NCI-H526 (cell line): Measurements from ENCODE around the gene JAKMIP2.
"Not testable (repeated sequence)": the region's sequence is repeated elsewhere in the genome, so short reads cannot be mapped to it uniquely, and the experiment has no call there.

ENCODE experiments used
- DNase-seq, 2 experiments: peaks; one replicate each; lab custom pipeline; 2025; lab: John Stamatoyannopoulos, UW

JAKMIP2 gene

GRCh38 chr5:147557876-147558745, 224.4 kb downstream of the JAKMIP2 start:
- peak; percentile 53 to 60 for DNase-seq

DNA sequence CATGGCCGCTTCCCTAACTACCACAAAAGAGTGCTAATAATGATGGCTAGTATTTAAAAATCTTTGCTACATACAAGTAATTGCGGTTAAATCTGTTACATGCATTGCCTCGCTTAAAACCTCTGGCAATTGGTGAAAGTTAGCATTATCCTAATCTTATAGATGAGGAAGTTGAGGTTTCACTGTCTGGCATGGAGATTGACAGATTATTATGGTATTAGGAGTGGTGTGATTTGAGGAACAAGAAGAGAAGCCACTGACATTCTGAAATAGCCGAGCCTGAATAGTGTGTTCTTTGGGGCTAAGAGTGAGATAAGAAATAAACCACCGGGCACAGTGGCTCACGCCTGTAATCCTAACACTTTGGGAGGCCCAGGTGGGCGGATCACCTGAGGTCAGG, 227.4 kb downstream of the JAKMIP2 start:
- DNase-seq, result no peak

GRCh38 chr5:147554261-147554817, 228.2 kb downstream of the JAKMIP2 start:
- peak; percentile 30 to 57 for DNase-seq

DNA sequence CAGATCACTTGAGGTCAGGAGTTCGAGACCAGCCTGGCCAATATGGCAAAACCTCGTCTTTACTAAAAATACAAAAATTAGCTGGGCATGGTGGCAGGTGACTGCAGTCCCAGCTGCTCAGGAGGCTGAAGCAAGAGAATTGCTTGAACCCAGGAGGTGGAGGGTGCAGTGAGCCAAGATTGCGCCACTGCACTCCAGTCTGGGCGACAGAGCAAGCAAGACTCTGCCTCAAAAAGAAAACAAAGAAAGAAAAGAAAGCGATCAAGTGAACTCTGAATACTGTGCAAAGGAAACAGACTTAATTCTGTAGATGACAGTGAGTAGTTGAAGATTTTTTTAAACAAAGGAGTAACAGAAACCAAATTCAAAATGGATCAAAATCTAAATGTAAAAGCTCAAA, 228.7 kb downstream of the JAKMIP2 start:
- not testable (repeated sequence) for DNase-seq

DNA sequence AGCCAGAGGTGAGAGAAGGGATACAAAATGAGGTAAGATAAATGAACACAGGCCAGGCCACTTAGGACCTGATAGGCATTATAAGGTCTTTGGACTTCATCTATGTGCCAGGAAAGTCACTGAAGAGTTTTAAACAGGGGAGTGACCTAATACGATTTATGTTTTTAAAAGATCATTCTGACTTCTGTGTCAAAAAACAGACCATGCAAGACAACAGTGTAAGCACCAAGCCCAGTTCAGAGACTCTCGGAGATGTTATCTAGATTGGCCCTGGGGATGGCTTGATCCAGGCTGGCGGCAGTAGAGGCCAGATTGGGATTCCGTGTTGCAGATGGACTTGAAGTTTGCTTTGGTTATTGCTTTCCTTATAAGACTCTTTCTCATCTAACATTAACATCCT, 229.6 kb downstream of the JAKMIP2 start:
- no peak for DNase-seq

DNA sequence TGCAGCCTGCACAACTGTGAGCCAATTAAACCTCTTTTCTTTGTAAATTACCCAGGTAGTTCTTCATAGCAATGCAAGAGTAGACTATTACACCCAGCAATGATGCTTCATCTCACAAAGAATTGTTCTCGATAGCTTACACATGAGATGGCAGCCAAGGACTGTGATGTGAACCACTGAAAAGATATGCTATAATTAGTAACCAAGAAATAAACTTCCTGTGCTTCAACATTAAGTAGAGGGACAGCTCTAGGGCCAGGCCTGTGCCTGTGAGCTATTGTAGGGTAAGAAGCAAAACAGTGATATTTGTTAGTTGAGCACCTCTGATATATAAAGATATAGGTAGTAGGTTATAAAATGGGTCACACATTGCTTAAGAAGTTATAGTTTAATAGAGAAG, 230.9 kb downstream of the JAKMIP2 start:
- DNase-seq, result no peak

- no peak for DNase-seq
Observed at GRCh38 chr5:147547730-147548129, 234.8 kb downstream of the JAKMIP2 start.

DNA sequence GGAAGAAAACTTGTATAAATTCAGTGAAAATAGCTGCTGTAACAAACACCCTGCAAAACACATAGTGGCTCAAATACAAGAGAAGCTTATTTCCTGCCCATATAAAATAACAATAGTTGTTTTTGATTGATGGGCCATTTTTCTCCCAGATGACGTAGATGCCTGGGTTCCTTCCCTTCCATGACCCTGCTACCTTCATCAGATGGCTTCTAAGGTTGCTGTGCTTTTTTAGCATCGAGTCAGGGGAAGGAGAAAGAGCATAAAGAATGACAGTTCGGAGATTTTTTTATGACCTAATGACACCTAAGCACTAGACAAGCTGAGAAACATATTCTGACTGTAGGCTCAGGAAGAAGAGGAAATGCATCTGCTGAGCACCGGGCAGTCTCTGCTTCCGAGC, 238.0 kb downstream of the JAKMIP2 start:
- DNase-seq, result no peak

DNA sequence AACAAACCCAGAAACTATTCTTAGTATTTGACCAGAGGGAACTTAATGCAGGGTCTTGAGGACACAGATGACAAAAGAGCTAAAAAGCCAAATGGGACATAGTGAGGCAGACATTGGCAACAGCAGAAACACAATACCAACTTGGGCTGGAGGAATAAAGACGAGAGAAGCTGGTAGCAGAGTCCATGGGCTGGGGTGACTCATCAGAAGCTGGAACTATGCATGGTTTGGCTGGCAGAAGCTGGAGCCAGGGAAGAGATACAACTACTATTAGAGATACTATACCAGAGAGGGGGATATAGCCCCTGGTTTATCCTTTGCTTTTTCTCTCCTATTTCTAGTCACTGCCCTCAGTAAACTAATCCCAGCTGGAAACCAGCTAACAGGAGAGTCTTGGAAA, 243.5 kb downstream of the JAKMIP2 start:
- DNase-seq, result no peak

DNA sequence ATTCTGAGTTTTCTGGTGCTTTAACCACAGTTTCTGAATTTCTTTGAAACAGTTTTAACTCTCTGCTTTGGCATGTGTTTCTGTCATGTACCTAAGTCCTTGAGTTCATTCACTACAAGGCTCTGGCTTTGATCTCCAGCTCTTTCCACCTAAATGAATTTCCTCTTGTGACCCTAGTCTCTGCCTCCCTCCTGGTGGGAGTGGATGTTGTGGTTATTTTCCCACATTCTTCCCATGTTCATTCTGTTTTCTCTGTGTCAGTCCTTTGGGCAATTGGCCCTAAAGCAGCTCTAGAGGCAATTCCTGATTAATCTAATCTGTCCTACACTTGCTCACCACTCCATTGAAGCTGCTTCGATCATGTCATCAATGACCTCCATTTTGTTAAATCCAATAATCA, 244.3 kb downstream of the JAKMIP2 start:
- DNase-seq, result no peak
